HG02884 (cell line): ENCODE results near the gene BCL7C.

Source experiments
- ATAC-seq: cut with Tn5 transposase; IDR thresholded peaks from one replicate; pipeline ENCODE4 v1.9.1; 2021; ENCODE audit warnings: mild to moderate bottlenecking, moderate library complexity; ENCODE audit not compliant: unreplicated experiment

BCL7C gene

DNA sequence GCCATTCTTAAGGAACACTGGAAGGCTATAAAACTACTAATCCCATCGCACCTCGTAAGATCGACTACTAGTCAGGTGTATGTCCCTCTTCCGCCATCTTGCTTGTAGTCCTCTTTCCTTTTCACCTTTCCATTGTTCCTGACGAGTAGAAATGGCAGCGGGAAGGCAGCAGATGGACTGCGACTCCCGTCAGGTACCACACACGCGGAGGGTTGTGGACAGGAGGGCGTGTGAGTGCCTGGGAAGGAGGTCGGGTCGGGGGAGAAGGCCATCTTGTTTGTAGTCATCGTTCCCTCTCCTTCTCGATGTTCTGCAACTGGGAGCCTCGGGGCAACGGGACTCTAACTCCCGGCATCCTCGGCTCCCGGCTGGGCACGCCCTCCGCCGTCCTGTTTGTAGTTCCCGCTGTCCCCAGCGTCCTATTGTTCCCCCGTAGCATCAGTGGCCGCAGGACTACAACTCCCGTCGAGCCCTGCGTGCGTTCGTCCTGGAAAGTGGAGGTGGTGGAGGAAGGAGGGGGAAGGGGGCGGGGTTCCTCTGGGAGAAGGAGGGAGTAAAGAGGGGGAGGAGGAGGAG lies 29.2 kb upstream of the BCL7C start:
- peak; percentile 67 for ATAC-seq

DNA sequence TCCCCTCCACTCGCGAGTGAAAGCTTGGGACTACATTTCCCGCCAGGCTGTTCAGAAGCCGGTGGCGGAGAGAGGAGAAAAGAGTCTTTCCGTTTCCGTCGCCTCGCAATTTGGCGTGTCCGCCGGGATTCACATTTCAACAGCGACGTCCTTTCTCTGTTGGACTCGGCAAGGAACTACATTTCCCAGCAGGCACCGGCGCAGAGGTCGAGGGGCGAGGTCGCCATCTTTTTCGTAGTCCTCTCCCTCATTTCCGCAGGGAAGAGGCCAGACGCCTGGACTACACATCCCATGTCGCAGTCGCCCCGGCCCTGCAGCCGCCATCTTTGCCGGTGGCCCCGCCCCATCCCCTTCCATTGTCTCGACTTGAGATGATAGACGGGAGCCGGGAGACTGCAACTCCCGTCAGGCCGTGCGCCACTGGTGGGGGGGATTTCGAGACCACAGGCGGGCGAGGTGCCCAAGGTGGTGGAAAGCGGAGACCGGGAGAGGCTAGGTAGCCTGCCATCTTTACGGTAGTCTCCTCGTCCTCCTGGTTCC lies 28.6 kb upstream of the BCL7C start:
- ATAC-seq, result peak; percentile 64

DNA sequence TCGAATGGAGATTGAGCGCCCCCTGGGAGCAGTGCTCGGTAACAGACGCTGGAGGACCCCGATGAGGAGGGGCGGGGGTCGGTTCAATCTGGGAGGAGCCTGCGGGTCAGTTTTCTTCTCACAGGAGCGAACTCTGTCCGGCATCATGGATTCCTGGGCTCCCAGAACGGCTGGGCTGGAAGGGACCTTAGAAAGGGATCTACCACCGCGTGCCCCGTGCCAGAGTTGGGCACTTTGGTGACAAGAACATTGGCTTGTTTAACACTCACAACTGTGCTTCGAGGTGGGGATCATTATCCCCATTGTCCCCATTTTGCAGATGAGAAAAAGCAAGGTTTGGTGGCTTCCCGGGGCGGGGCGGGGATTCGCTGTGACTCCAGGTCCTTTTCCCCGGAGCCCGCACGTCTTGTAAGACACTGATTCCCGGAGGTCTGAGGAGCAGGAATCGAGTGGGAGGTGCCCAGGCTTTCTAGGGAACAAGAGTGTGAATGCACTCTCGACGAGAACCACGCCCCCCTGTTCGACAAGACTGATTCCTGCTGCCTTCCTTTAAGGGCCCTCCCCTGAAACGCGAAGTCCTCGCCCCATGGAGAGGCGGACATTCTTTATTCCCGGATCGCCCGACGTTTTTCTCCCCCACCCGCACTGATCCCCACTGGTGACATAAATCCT lies 28.0 kb upstream of the BCL7C start:
- no peak for ATAC-seq

DNA sequence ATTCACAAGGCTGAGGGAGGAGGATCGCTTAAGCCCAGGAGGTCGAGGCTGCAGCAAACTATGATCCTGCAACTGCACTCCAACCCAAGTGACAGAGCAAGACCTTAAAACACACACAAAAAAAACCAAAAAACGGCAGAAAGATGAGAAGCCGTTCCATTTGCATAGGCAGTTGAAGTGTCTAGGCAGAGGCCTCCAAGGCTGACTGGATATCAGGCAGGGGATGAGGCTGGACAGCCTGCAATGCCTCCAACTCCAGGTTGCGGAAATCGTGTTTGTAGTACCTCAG lies 27.5 kb upstream of the BCL7C start:
- no peak for ATAC-seq

DNA sequence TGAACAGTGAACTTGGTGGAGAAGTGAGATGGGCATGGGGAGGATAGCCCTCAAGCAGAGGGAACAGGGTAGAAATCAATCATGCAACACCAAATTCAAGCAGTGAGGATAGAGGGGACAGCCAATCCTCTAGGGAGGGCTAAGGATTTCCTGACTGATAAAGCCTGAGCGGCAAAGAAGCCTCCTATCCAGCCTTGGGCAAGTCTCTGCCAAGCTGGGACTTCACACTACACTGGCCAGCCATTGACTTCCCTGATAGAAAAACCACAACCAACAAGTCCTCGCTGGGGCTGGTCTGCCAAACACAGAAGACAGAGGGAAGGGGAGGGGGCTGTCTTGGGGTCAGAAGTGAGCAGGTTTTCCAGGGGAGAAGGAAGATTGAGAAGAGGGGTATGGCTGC lies 27.0 kb upstream of the BCL7C start:
- no peak for ATAC-seq

DNA sequence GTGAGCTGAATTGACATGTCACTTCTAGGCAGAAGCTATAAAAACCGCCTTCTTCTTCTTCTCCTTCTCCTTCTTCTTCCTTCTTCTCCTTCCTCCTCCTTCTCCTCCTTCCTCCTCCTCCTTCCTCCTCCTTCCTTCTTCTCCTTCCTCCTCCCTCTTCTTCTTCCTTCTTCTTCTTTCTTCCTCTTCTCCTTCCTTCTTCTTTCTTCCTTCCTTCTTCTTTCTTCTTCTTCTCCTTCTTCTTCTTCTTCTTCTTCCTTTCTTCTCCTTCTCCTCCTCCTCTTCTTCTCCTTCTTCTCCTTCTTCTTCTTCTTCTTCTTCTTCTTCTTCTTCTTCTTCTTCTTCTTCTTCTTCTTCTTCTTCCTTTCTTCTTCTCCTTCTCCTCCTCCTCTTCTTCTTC lies 24.7 kb upstream of the BCL7C start:
- ATAC-seq, result no peak

DNA sequence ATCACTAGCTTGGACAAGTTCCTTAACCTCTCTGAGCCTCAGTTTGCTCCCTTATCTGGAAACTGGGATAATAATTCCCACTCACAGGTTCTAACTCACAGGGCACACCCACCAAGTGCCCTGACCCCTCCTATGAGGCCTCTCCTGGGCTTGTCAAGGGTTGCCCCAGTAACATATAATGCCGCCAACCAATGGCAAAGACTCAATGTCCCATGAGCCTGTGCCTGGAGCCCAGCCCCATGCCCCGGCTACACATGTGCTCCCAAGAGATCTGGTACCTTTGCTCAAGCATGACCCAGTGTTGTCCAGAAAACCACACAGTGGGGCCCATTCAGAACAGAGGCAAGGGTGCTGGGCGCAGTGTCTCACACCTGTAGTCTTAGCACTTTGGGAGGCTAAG lies 21.0 kb upstream of the BCL7C start:
- ATAC-seq, result no peak

DNA sequence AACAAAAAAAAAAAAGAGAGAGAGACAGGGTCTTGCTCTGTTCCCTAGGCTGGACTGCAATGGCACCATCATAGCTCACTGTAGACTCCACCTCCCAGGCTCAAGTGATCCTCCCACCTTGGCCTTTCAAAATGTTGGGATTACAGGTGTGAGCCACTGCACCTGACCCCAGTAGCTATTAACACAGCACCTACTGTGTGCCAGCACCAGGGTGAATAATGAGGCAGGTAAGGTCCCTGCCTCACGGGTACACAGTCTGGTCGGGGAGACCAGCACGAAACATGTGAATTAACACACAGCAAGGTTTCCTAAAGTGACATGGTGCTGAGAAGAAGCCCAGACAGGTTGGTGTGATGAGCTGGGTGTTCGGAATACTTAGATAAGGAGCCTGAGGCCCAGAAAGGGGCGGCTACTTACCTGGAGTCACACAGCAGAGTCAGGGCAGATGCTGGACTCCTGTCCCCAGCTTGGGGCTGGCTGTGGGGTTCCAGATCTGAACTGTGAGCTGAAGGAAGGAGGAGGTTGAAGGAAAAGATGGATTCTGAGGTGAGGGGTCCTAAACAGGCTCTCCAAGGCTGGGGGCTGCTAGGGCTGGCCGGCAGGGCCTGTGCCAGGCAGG lies 19.0 kb upstream of the BCL7C start:
- ATAC-seq, result no peak

DNA sequence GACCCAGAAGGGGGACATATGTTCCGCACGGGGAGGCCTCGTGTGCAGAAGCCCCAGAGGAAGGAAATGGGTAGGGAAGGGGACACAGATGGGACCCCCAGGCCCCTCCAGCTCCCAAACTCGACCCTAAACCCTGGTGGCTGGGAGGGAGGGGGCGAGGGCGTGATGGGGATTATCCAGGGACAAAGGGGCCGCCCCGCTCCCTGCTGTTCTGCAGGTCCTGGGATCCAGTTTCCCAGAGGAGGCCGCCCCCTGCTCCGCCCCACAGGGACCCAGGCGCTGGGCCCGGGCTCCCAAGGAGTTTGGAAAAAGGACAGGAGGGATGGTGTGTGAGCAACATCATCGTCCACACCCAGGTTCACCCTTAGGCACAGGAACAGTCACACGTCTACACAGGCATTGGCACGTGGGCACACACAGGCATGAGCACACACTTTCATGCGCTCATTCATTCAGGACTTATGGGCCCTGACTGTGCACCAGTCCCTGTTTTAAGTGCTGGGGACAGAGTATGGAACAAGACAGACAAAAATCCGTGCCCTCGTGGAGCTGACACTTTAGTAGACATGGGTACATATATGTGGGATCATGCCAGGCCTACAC lies 16.7 kb upstream of the BCL7C start:
- no peak for ATAC-seq

DNA sequence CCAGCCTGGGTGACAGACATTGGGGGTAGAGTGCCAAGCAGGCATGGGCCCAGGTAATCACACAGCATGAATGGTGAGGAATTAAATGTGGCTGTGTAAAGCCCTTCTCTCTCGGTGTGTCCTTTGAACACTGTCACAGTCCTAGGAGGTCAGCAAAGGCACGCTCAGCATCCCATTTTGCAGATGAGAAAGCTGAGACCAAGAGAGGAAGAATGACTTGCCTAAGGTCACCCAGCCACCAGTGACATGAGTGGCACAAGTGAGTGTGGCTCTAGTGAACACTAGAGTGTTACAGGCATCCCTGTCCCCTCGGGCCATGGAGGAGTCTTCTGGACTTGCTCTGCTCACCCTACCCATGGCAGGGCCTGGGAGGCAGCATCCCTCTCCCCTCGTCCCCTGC lies 13.2 kb upstream of the BCL7C start:
- ATAC-seq, result no peak

DNA sequence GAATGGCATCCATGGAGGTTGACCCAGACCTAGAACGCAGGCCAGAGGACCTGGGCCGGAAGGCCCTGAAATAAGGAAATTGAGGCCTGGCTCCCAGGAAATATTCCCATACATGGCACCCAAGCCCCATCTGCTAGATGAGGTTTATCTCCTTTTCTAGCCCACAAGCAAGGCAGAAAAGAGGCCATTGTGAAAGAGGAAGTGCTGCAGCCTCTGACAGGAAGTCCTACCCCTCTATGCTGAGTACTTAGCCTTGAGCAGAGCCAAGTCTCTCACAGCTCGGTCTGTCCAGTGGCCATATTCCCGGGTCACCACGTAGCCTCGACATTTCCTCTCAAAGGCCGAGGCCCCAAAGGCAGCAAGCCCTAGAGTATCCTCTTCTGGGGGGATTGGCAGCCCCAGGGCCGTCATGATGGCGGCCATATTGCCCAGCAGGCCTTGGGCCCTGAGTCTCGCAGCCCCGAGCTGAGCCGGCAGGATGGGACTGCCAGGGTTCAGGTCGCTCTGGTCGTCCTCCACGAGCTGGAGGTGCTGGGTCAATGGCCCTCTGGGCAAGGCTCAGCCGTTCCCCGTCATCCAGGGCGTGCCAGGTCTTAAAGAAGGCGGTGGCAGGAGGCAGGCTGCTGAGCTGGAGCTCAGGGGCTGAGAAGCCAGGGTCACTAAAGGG lies 10.4 kb upstream of the BCL7C start:
- no peak for ATAC-seq

DNA sequence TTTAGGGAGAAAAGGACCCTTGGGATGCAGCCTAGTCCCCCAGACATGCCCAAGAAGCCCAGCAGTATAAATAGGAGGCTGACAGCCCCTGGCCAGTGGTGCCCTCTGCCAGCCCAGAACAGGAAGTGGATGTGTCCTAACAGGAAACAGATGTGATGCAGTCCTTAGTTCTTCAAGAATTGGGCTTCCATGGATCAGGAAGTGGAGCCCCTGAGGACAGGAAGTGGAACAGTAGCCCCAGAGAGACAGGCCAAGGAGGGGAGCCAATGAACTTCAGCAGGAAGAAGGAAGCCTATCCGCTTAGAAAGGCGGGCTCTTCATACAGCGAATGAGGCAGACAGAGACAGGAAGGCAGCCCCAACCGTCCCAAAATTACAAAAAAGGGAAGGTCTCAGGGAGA lies 9.7 kb upstream of the BCL7C start:
- no peak for ATAC-seq

DNA sequence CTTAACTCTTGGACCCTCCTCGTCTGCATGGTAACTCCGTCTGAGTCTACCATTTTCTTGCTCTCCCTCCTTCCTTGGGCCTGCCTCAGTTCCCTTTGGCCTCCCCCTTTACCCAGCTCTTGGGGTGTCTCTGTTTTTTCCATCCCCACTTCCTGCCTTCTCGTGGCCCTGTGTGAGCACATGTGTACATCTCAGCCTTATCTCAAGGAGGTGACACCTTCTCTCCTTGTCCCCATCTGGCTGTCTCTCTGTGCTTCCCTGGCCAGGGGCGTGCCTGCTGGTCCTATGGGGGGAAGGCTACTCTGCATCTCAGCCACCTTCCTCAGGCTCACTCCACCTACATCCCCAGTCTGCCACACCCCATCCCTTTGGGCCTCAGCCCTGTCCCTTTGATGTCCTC lies 9.1 kb upstream of the BCL7C start:
- ATAC-seq, result no peak

DNA sequence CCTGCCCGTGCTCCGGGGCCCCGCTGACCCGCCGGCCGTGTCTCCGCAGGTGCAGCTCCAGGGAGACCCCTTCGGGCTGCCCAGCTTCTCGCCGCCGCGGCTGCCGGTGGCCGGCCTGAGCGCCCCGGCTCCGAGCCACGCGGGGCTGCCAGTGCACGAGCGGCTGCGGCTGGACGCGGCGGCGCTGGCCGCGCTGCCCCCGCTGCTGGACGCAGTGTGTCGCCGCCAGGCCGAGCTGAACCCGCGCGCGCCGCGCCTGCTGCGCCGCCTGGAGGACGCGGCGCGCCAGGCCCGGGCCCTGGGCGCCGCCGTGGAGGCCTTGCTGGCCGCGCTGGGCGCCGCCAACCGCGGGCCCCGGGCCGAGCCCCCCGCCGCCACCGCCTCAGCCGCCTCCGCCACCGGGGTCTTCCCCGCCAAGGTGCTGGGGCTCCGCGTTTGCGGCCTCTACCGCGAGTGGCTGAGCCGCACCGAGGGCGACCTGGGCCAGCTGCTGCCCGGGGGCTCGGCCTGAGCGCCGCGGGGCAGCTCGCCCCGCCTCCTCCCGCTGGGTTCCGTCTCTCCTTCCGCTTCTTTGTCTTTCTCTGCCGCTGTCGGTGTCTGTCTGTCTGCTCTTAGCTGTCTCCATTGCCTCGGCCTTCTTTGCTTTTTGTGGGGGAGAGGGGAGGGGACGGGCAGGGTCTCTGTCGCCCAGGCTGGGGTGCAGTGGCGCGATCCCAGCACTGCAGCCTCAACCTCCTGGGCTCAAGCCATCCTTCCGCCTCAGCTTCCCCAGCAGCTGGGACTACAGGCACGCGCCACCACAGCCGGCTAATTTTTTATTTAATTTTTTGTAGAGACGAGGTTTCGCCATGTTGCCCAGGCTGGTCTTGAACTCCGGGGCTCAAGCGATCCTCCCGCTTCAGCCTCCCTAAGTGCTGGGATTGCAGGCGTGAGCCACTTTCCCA lies 8.4 kb upstream of the BCL7C start:
- no peak for ATAC-seq

DNA sequence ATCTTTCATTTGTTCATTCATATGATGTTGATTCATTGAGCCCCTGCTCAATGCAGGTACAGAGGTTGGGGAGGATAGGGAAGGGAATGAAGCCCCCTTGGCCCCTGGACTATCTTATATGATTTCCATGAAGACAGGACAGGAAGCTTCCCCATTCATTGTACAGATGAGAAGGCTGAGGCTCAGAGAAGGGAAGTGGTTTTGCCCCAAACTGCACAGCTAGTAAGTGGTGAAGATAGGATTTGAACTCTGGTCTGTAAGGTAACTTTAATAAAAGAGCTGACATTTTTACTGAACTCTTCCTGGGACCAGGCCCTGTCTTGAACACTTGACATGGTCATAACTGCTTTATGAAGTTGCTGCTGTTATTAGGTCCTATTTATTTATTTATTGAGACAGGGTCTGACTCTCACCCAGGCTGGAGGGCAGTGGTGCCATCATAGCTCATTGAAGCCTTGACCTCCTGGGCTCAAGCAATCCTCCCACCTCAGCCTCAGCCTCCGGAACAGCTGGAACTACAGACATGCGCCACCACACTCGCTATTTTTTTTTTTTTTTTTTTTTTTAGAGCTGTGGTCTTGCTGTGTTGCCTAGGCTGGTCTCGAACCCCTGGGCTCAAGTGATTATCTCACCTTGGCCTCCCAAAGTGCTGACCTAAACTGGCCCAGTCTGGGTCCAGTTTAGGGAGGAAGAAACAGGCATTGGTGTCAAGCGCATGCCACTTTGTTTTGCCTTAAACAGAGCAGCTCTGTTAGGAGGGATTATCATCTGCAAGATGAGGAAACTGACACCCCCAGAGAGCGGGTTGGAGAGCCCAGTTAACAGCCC lies 7.5 kb upstream of the BCL7C start:
- no peak for ATAC-seq

DNA sequence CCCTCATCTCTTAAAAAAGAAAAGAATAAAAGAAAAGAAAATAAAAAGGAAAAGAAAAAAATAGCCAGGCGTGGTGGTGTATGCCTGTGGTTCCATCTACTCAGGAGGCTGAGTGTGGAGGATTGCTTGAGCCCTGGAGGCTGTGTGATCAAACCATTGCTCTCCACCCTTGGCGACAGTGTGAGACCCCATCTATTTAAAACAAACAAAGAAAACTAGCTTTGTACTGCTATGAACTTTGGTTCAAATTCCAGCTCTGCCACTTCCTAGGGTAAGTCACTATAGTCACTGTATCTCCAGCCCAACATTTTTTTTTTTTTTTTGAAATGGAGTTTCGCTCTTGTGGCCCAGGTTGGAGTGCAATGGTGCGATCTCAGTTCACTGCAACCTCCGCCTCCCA lies 6.7 kb upstream of the BCL7C start:
- ATAC-seq, result no peak

DNA sequence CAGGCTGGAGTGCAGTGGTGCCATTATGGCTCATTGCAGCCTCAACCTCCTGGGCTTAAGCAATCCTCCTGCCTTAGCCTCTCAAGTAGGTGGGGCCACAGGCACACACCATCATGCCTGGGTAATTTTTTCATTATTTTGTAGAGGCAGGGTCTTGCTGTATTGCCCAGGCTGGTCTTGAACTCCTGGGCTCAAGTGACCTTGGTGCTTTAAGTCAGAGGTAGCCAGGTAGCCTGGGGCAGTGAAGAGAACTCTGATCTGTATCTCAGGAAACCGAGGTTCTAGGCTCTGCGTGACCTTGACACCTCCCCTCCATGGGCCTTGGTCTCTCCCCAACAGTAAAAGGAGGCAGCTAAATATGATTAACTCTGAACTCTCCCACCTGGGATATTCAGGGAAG lies 5.9 kb upstream of the BCL7C start:
- no peak for ATAC-seq

DNA sequence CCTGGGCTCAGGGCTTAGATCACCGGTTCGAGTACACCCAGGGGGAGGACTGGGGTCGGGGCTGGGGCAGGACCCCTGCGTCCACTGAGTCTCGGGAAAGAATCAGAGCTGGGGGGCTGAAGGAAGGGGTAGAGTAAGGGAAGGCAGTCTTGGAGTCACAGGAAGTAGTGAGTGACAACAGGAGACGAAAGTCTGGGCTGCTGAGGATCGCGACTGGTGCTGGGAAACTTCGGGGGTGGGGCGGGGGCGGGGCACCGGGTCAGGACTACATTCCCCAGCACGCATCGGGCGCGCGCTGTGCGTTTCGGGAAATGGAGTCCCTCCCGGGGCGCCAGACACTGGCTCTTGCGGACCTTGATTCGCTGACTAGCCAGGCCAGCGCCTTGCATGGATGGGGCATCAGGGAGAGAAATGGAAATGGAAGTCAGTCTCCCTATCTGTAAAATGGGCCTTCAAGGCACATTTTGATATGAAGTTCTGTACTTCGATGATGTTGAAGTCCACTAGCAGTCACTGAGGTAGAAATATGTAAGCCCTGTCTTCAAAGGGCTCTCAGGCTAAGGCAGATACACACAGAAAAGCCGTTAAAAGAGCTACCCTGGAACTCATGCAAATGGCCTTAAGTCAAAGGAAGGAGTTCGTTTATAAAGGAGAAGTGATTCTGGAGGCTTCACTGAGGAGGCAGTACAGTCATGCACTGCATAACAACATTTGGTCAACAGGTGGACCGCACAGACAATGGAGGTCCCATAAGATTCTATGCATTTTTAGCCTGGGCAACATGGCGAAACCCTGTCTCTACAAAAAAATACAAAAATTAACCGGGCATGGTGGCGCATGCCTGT lies 3.2 kb upstream of the BCL7C start:
- ATAC-seq, result no peak
